Mammary epithelial cell (primary cell): ENCODE measurements around the gene SIGLEC6.

Source experiments
- EZH2 ChIP-seq: IDR thresholded peaks from 2 replicates; pipeline ENCODE4 v1.6.1; 2012; ENCODE audit warnings: low read length, inconsistent platforms, borderline replicate concordance
- TF ChIP-seq, protein P1 (sequence below), 2 donors: IDR thresholded peaks in 1 of 2; conservative IDR thresholded peaks in 1 of 2; 2 replicates each; pipeline ENCODE4 v1.5.1; 2011 to 2012; ENCODE audit warnings: inconsistent platforms in 2 of 2, low read length in 2 of 2, mild to moderate bottlenecking in 2 of 2, control low read depth in 1 of 2, low read depth in 1 of 2; ENCODE audit not compliant: insufficient read depth in 1 of 2; ENCODE audit errors: extremely low read depth in 1 of 2

DNA sequence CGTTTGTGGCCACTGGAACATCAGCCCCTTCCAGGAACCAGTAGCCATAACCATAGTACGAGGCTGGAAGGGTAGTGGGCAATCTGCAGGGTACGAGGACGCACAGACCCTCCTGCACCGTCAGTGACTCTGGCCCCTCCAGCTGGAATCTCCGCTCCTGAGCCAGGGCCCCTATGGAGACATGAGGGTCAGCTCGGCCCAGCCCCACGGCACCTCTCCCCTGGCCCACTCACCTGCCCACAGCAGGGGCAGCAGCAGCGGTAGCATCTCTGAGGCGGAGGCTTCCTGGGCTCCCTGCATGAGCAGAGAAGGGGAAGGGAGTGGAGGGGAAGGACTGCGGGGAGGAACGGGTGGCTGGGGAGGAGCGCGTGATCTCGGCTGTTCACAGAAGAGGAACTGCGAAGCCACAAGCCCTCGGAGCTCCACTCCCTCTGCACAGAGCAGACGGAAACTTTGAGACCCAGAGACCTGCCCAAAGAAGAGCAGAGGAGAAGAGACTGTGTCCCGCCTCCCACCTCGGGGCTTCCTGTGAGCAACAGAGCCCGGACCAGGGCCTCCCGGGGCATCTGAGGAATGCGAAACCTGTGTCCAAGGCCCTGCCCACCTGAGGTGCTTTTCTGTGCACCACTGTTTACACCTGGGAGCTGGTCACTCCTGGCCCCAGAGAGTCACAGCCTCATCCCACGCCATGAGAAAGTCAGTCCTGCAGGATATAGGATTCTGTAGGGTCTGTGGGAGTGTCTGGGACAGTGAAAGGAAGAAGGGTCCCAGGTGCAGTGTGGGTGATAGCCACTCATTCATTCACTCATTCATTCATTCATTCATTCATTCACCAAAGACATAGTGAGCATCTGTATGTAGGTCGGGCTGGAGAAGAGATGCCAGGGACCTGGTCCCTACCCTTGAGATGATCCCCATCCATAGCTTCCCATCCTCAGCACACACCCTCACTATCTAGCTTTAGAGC lies at the start of gene SIGLEC6:
- TF ChIP-seq, protein P1, sequence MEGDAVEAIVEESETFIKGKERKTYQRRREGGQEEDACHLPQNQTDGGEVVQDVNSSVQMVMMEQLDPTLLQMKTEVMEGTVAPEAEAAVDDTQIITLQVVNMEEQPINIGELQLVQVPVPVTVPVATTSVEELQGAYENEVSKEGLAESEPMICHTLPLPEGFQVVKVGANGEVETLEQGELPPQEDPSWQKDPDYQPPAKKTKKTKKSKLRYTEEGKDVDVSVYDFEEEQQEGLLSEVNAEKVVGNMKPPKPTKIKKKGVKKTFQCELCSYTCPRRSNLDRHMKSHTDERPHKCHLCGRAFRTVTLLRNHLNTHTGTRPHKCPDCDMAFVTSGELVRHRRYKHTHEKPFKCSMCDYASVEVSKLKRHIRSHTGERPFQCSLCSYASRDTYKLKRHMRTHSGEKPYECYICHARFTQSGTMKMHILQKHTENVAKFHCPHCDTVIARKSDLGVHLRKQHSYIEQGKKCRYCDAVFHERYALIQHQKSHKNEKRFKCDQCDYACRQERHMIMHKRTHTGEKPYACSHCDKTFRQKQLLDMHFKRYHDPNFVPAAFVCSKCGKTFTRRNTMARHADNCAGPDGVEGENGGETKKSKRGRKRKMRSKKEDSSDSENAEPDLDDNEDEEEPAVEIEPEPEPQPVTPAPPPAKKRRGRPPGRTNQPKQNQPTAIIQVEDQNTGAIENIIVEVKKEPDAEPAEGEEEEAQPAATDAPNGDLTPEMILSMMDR (conservative IDR thresholded peaks at IDR 0.05 in 1 of 2, IDR thresholded peaks at IDR 0.05 in 1 of 2; ENCODE audit: extremely low read depth in 1 of 2, insufficient read depth in 1 of 2, low read depth in 1 of 2, low read length in 2 of 2), result no peak
- TF ChIP-seq EZH2, result no peak
